SK-N-SH treated with all-trans-retinoic acid at 6 μM for 48 hours (cell line): Measurements from ENCODE around the gene ZFP62.
"Not testable (repeated sequence)": the region's sequence is repeated elsewhere in the genome, so short reads cannot be mapped to it uniquely, and the experiment has no call there.

Source experiments
- ATAC-seq: fragments of 200-7000 bp; cut with Tn5 transposase; 3 replicates; pipeline ENCODE4 v1.9.1; 2020; ENCODE audit warnings: mild to moderate bottlenecking, moderate library complexity
- CREB5 ChIP-seq: fragments of 250-450 bp; sonication (Bioruptor Pico); IDR thresholded peaks from 2 replicates; pipeline ENCODE4 v1.5.1; 2020; ENCODE audit warnings: low read depth, mild to moderate bottlenecking, moderate library complexity
- CSRNP3 ChIP-seq: fragments of 250-450 bp; sonication (Bioruptor Pico); IDR thresholded peaks from 2 replicates; pipeline ENCODE4 v1.5.1; 2021; ENCODE audit warnings: mild to moderate bottlenecking, moderate library complexity
- ESRRG ChIP-seq: fragments of 250-450 bp; sonication (Bioruptor Pico); IDR thresholded peaks from 2 replicates; pipeline ENCODE4 v1.6.1; 2021; ENCODE audit warnings: mild to moderate bottlenecking
- ISL1 ChIP-seq: fragments of 250-450 bp; sonication (Bioruptor Pico); IDR thresholded peaks from 2 replicates; pipeline ENCODE4 v2.1.2; 2022; ENCODE audit warnings: mild to moderate bottlenecking, moderate library complexity
- OSR1 ChIP-seq: fragments of 250-450 bp; sonication (Bioruptor Pico); IDR thresholded peaks from 2 replicates; pipeline ENCODE4 v1.8.0; 2022; ENCODE audit warnings: moderate library complexity, mild to moderate bottlenecking, inconsistent platforms
- PATZ1 ChIP-seq: fragments of 250-450 bp; sonication (Bioruptor Pico); IDR thresholded peaks from 2 replicates; pipeline ENCODE4 v1.8.0; 2020; ENCODE audit warnings: mild to moderate bottlenecking, moderate library complexity, borderline replicate concordance
- POU6F1 ChIP-seq: fragments of 250-450 bp; sonication (Bioruptor Pico); IDR thresholded peaks from 2 replicates; pipeline ENCODE4 v1.8.0; 2021; ENCODE audit warnings: low read depth, mild to moderate bottlenecking, moderate library complexity, borderline replicate concordance
- PPARA ChIP-seq: fragments of 250-450 bp; sonication (Bioruptor Pico); IDR thresholded peaks from 2 replicates; pipeline ENCODE4 v1.5.0; 2020; ENCODE audit warnings: mild to moderate bottlenecking, borderline replicate concordance
- TCF4 ChIP-seq: fragments of 250-450 bp; sonication (Bioruptor Pico); IDR thresholded peaks from 2 replicates; pipeline ENCODE4 v1.8.0; 2021; ENCODE audit warnings: mild to moderate bottlenecking, moderate library complexity, borderline replicate concordance
- TOX ChIP-seq: fragments of 250-450 bp; sonication (Bioruptor Pico); IDR thresholded peaks from 2 replicates; pipeline ENCODE4 v1.8.0; 2021; ENCODE audit warnings: mild to moderate bottlenecking, moderate library complexity, borderline replicate concordance
- ZC3H10 ChIP-seq: fragments of 250-450 bp; sonication (Bioruptor Pico); IDR thresholded peaks from 2 replicates; pipeline ENCODE4 v1.5.1; 2021; ENCODE audit warnings: mild to moderate bottlenecking, moderate library complexity
- ZFP30 ChIP-seq: fragments of 450-650 bp; formaldehyde crosslinking; IDR thresholded peaks from 2 replicates; pipeline ENCODE4 v1.5.0; 2022; ENCODE audit warnings: mild to moderate bottlenecking, moderate library complexity
- ZNF70 ChIP-seq: fragments of 450-650 bp; formaldehyde crosslinking; IDR thresholded peaks from 2 replicates; pipeline ENCODE4 v1.5.0; 2020; ENCODE audit warnings: mild to moderate bottlenecking, moderate library complexity
- ZNF8 ChIP-seq: fragments of 450-650 bp; formaldehyde crosslinking; IDR thresholded peaks from 2 replicates; pipeline ENCODE4 v1.5.0; 2020; ENCODE audit warnings: mild to moderate bottlenecking, moderate library complexity

The ZFP62 gene

GRCh38 chr5:180830253-180831138 lies 30.6 kb downstream of the ZFP62 start (continued):
- no peak for TF ChIP-seq POU6F1 (CRISPR knock-in tag)

- no peak for ATAC-seq
- no peak for TF ChIP-seq PPARA
- no peak for TF ChIP-seq ZC3H10 (CRISPR knock-in tag)
- TF ChIP-seq POU6F1 (CRISPR knock-in tag): no peak
- TF ChIP-seq TOX (CRISPR knock-in tag): no peak
- no peak for TF ChIP-seq CREB5 (CRISPR knock-in tag)
- TF ChIP-seq PATZ1 (CRISPR knock-in tag): no peak
- no peak for TF ChIP-seq ZFP30
- no peak for TF ChIP-seq ZNF8
- no peak for TF ChIP-seq CSRNP3 (CRISPR knock-in tag)
- TF ChIP-seq ZNF70: no peak
- TF ChIP-seq OSR1 (CRISPR knock-in tag): no peak
Observed at GRCh38 chr5:180829726-180830125, 31.4 kb downstream of the ZFP62 start.

- not testable (repeated sequence) for ATAC-seq
Observed at GRCh38 chr5:180828756-180829531, 32.1 kb downstream of the ZFP62 start.

- not testable (repeated sequence) for ATAC-seq
Observed at GRCh38 chr5:180827374-180827773, 33.7 kb downstream of the ZFP62 start.

- peak; percentile 31; the same call in 2 of the 3 replicates for ATAC-seq
- no peak for TF ChIP-seq ISL1
- no peak for TF ChIP-seq ZNF70
- TF ChIP-seq POU6F1 (CRISPR knock-in tag): no peak
- TF ChIP-seq ESRRG (CRISPR knock-in tag): no peak
- no peak for TF ChIP-seq TCF4 (CRISPR knock-in tag)
Observed at GRCh38 chr5:180825768-180826525, 35.1 kb downstream of the ZFP62 start.
